Measurements from ENCODE around the gene COL19A1.
"Not testable (repeated sequence)": the region's sequence is repeated elsewhere in the genome, so short reads cannot be mapped to it uniquely, and the experiment has no call there.

The COL19A1 gene

DNA sequence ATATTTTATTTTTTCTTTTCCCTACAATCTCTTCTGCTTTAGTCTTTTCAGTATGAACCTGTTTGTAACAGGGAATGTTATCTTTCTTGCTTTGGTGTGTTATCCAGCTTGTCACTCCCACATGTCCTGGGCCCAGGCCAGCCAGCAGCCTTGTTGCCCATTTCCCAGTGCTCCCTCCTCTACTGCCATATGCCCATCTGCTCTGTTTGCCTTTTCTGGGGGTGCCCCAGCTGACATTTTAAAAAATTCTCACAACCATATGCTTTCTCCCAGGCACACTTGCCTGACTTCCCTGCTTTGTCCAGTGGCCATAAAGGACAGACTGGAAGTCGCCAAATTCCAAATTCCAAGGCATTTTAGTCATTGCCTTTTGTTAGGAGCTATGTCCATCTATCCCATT is 45.9 kb upstream of the COL19A1 start:
- in situ Hi-C loops (cut with HindIII; ENCODE audit: low pct_ligation_motif_present, low sequenced_read_pairs), result no loop called here
- H3K4me3 ChIP-seq (ENCODE audit: low read depth, low read length), result no peak overlapping the region
- no peaks in the 10 kb centered on the region for H3K27me3 ChIP-seq (replicated peaks)
- H3K36me3 ChIP-seq (replicated peaks), result no peaks in the 10 kb centered on the region
- DNase-seq, result no peak
- H3K27ac ChIP-seq, result no peak overlapping the region
- TF ChIP-seq, protein P1, sequence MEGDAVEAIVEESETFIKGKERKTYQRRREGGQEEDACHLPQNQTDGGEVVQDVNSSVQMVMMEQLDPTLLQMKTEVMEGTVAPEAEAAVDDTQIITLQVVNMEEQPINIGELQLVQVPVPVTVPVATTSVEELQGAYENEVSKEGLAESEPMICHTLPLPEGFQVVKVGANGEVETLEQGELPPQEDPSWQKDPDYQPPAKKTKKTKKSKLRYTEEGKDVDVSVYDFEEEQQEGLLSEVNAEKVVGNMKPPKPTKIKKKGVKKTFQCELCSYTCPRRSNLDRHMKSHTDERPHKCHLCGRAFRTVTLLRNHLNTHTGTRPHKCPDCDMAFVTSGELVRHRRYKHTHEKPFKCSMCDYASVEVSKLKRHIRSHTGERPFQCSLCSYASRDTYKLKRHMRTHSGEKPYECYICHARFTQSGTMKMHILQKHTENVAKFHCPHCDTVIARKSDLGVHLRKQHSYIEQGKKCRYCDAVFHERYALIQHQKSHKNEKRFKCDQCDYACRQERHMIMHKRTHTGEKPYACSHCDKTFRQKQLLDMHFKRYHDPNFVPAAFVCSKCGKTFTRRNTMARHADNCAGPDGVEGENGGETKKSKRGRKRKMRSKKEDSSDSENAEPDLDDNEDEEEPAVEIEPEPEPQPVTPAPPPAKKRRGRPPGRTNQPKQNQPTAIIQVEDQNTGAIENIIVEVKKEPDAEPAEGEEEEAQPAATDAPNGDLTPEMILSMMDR (IDR thresholded peaks at IDR 0.05; ENCODE audit: low read depth, low read length, missing control alignments), result no peak

- H3K36me3 ChIP-seq (replicated peaks); in situ Hi-C loops (cut with HindIII; ENCODE audit: low pct_ligation_motif_present, low sequenced_read_pairs); H3K27ac ChIP-seq; H3K27me3 ChIP-seq (replicated peaks); DNase-seq; H3K4me3 ChIP-seq (ENCODE audit: low read depth, low read length): not testable (repeated sequence)
Measured at GRCh38 chr6:69824355-69824754, 42.0 kb upstream of the COL19A1 start.

GRCh38 chr6:69825904-69826303 is 40.5 kb upstream of the COL19A1 start:
- Histone ChIP-seq H3K36me3 (replicated peaks) (no peaks in the 10 kb centered on the region), H3K27ac (no peak overlapping the region), H3K27me3 (replicated peaks) (no peaks in the 10 kb centered on the region), H3K4me3 (ENCODE audit: low read depth, low read length) (no peak overlapping the region)
- in situ Hi-C loops (cut with HindIII; ENCODE audit: low pct_ligation_motif_present, low sequenced_read_pairs), result no loop called here
- TF ChIP-seq, protein P1 (IDR thresholded peaks at IDR 0.05; ENCODE audit: low read depth, low read length, missing control alignments), result no peak
- peak; percentile 30 for DNase-seq

DNA sequence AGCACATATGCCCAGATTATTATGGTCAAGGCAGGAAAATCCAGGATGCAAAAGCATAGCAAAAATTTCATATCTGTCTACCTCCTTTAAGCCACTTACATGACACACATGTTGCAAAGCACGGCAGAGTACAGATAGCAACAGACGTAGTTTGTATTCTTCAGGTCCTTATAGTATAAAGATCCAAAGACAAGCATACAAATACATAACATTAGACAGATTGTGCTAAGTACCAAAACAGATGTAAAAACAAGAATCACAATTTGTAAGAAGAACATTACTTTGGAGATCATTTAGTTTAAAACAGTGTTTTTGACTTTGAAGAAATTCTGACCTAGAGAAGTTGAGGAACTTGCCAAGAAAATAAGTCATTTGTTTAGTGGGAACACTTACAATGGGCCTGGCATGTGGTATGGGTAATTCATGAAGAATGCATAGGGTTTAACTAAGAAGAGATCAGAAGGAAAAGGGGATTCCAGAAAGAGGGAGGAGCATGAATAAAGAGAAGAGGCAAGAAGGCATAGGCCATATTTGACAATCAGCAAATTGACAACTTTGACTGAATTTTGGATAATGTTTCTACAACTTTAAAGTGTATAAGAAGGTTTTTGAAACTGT is 39.0 kb upstream of the COL19A1 start:
- TF ChIP-seq, protein P1 (IDR thresholded peaks at IDR 0.05; ENCODE audit: low read depth, low read length, missing control alignments), result no peak
- peak; percentile 15 for DNase-seq
- no peak overlapping the region for H3K4me3 ChIP-seq (ENCODE audit: low read depth, low read length)
- H3K36me3 ChIP-seq (replicated peaks), result no peaks in the 10 kb centered on the region
- H3K27ac ChIP-seq, result no peak overlapping the region
- in situ Hi-C loops (cut with HindIII; ENCODE audit: low pct_ligation_motif_present, low sequenced_read_pairs), result no loop called here
- no peaks in the 10 kb centered on the region for H3K27me3 ChIP-seq (replicated peaks)

- no peak for DNase-seq
- TF ChIP-seq, protein P1 (IDR thresholded peaks at IDR 0.05; ENCODE audit: low read depth, low read length, missing control alignments), result no peak
- Histone ChIP-seq H3K4me3 (ENCODE audit: low read depth, low read length) (no peak overlapping the region), H3K36me3 (replicated peaks) (no peaks in the 10 kb centered on the region), H3K27ac (no peak overlapping the region), H3K27me3 (replicated peaks) (no peaks in the 10 kb centered on the region)
- in situ Hi-C loops (cut with HindIII; ENCODE audit: low pct_ligation_motif_present, low sequenced_read_pairs), result no loop called here
Measured at GRCh38 chr6:69832558-69832957, 33.8 kb upstream of the COL19A1 start.

DNA sequence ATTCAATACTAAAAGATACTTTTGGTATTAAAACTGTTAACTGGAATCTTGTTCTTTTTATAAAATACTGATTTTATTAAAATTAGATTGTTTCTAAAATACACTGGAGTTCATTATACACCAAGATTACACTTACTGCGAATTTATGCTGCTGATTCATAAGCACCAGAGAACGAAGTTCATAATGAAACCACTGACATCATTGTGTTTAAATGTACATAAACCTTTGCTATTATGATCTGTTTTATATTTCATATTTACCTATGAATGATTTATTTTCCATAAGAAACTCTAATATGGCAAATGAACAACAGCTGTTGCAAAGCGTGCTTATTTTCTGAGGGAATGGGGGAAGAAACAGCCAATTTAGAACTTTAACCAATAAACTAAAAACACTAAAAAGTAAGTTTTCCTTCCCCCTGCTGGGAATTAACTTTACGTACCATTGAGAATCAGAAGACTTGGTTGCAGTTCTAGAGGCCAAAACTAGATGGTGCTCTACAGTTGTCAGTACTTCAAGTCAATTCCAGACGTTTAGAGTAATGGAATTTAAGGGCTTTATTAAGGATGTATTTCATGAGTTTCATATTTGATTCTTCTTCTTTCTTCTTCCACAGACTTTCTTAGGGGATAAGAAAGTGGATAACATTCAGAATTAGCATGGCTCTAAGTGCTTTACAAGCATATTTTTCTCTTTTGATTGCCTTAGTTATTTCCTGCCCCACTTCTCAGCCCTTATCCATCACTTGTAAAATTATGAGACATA is 30.8 kb upstream of the COL19A1 start:
- in situ Hi-C loops (cut with HindIII; ENCODE audit: low pct_ligation_motif_present, low sequenced_read_pairs), result no loop called here
- peak; percentile 77 for DNase-seq
- TF ChIP-seq, protein P1 (IDR thresholded peaks at IDR 0.05; ENCODE audit: low read depth, low read length, missing control alignments), result peak; percentile 75
- H3K27ac ChIP-seq, result no peak overlapping the region
- no peaks in the 10 kb centered on the region for H3K27me3 ChIP-seq (replicated peaks)
- no peaks in the 10 kb centered on the region for H3K36me3 ChIP-seq (replicated peaks)
- H3K4me3 ChIP-seq (ENCODE audit: low read depth, low read length), result peak overlapping the region; percentile 27

Data from brain microvascular endothelial cell (primary cell).